T-helper 9 cell (primary cell): ENCODE data around the gene C14orf180.

Source experiments
- DNase-seq: peaks from one replicate; pipeline ENCODE4 v3.0.0-alpha.2; 2020

Gene C14orf180

GRCh38 chr14:104594310-104595046 is 14.9 kb downstream of the C14orf180 start:
- DNase-seq = no peak

GRCh38 chr14:104595116-104595675 is 15.6 kb downstream of the C14orf180 start:
- no peak for DNase-seq

GRCh38 chr14:104595911-104596450 is 16.4 kb downstream of the C14orf180 start:
- DNase-seq = no peak

- no peak for DNase-seq
Observed at GRCh38 chr14:104596451-104596918, 16.9 kb downstream of the C14orf180 start.

GRCh38 chr14:104596927-104597351 is 17.4 kb downstream of the C14orf180 start:
- no peak for DNase-seq

- no peak for DNase-seq
Observed at GRCh38 chr14:104597576-104597975, 18.0 kb downstream of the C14orf180 start.

GRCh38 chr14:104598039-104598909 is 18.7 kb downstream of the C14orf180 start:
- DNase-seq = no peak

GRCh38 chr14:104598910-104599273 is 19.3 kb downstream of the C14orf180 start:
- DNase-seq = no peak

GRCh38 chr14:104599446-104599845 is 19.9 kb downstream of the C14orf180 start:
- no peak for DNase-seq

GRCh38 chr14:104600141-104600643 is 20.6 kb downstream of the C14orf180 start:
- no peak for DNase-seq

- DNase-seq = no peak
Observed at GRCh38 chr14:104600805-104601204, 21.2 kb downstream of the C14orf180 start.

- DNase-seq = no peak
Observed at GRCh38 chr14:104601786-104602185, 22.2 kb downstream of the C14orf180 start.

- no peak for DNase-seq
Observed at GRCh38 chr14:104602315-104602932, 22.9 kb downstream of the C14orf180 start.

- no peak for DNase-seq
Observed at GRCh38 chr14:104602933-104603325, 23.4 kb downstream of the C14orf180 start.

GRCh38 chr14:104603711-104604401 is 24.3 kb downstream of the C14orf180 start:
- no peak for DNase-seq

GRCh38 chr14:104604458-104605449 is 25.2 kb downstream of the C14orf180 start, which contains the start of gene TMEM179:
TSS of gene TMEM179 (minus strand) at chr14:104604772. CDS start at chr14:104604741, 31 bp downstream.
- DNase-seq = no peak

GRCh38 chr14:104609666-104610065 is 30.1 kb downstream of the C14orf180 start:
- no peak for DNase-seq

- DNase-seq = no peak
Observed at GRCh38 chr14:104610749-104611310, 31.3 kb downstream of the C14orf180 start.

- DNase-seq = no peak
Observed at GRCh38 chr14:104611881-104612280, 32.3 kb downstream of the C14orf180 start.
